ENCODE data around the gene NPAT.
"Not testable (repeated sequence)": the region's sequence is repeated elsewhere in the genome, so short reads cannot be mapped to it uniquely, and the experiment has no call there.

NPAT gene

DNA sequence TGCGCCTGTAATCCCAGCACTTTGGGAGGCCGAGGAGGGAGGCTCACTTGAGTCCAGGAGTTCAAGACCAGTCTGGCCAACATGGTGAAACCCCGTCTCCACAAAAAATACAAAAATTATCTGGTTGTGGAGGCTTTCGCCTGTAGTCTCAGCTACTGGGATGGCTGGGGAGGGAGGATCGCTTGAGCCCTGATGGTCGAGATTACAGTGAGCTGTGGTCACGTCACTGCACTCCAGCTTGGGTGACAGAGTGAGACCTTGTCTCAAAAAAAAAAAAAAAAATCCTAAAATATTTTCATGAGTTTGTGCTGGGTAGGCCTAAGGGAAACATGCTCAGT lies 101.5 kb downstream of the NPAT start:
- DNase-seq; in situ Hi-C loops (cut with HindIII; ENCODE audit: low pct_ligation_motif_present, low pct_unique_long_range_greater_than_20kb, low sequenced_read_pairs): not testable (repeated sequence)

DNA sequence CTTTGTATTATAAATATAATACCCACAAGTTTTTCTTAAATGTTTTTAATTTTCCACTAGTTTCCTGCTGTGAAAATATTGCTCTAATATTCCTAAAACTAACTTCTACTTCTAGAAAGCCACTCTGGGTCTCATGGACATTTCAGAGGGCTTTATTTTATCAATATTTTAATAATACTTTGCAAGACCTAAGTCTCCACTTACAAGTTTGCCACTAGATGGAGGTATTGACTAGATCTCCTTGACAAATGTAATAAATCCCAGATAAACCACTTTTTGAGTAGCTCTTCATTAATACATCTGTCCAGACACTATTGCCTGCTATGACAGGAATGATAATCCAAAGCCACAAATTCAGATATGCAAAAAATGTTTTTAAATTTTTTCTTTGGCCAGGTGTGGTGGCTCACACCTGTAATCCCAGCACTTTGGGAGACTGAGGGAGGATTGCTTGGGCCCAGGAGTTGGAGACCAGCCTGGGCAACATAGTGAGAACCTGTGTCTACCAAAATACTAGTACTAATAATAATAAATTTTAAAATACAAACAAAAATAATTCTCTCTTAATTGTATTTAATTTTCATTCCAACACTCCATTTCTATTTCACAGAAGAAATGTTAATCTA lies 104.6 kb downstream of the NPAT start:
- DNase-seq = peak; percentile 54
- in situ Hi-C loops (cut with HindIII; ENCODE audit: low pct_ligation_motif_present, low pct_unique_long_range_greater_than_20kb, low sequenced_read_pairs) = no loop called here

DNA sequence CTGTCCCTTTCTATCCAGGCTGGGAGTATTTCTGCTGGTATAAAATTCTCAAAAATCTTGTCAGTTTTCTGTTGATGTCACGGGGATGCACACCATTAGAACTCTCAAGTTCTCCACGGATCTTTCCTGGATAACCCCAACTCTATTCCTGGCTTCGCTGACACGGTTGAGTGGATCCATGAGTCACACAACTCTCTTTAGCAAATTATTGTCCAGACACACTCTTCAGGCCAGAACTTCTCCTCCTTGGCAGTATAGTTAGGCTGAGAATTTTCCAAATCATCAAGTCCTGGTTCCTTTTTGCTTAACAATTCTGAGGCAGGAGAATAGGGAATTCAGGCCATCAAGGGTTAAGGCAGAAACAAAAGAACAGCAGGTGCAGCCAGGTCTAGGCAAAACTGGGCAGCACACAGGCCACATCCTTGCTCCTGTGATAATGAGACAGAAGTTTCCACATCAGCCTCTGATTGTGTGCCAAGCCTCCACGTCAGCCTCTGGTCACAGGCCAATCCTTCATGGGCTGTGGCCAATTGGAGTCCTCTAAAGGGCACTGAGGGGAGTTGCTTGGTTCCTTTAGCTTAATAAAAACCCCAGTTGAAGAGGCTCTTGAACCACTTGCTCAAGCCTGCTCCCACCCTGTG lies 106.8 kb downstream of the NPAT start:
- DNase-seq = peak; percentile 93
- in situ Hi-C loops (cut with HindIII; ENCODE audit: low pct_ligation_motif_present, low pct_unique_long_range_greater_than_20kb, low sequenced_read_pairs) = no loop called here

DNA sequence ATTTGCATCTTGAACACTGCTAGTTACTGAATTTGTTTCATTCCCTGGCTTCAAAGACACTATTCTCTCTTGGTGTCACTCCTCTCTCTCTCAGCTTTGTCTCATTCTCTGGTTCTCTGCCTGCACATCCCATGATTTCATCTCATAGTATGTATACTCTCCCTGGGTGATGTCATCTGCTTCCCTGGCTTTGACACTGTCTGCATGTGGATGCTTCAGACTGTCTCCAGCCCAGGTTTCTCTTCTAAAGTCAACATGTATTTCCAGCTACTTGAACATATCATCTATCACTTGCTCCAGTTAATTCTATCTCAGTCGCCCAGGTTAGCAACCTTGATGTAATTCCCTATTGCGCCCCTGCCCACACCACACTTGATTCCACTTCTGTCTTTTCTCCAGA lies 110.4 kb downstream of the NPAT start:
- DNase-seq = no peak
- in situ Hi-C loops (cut with HindIII; ENCODE audit: low pct_ligation_motif_present, low pct_unique_long_range_greater_than_20kb, low sequenced_read_pairs) = no loop called here

DNA sequence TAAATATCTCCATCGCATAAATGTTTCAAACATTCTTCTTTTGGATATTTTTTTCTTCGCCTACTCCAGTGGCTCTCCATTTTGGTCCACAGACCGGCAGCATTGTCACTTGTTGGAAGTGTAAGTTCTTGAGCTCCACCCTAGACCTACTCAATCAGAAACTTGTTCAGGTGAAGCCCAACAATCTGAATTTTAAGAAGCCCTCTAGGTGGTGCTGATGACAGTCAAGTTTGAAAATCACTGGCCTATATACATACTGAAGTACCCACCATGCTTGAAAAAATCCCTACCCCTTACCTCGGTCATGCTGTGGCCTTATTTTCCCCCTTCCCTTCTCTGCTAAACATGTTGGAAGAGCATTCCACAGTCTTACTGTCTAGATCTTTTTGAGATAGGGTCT lies 111.3 kb downstream of the NPAT start:
- in situ Hi-C loops (cut with HindIII; ENCODE audit: low pct_ligation_motif_present, low pct_unique_long_range_greater_than_20kb, low sequenced_read_pairs) = no loop called here
- no peak for DNase-seq

Measured in ACHN (cell line).